Measurements from ENCODE around the gene TNFRSF19. TPM values are rescaled to one million over a fixed set of nuclear protein-coding genes. Genes with fewer than 3 reads are reported as not detected.
A peak's percentile ranks its signal among the peaks of the same experiment; 100 is the strongest.

Gene TNFRSF19
- total and polyA plus RNA-seq, 2 of the 4 experiments (the other 2 are of a cell fraction): 18.6 to 26.3 TPM

GRCh38 chr13:23621316-23621645 lies 51.1 kb downstream of the TNFRSF19 start:
- H3K18ac ChIP-seq (ENCODE audit: low read depth, low read length): peak overlapping the region; percentile 62; the same call in 1 of the 2 replicates
- peak overlapping the region; percentile 58 for H3K27ac ChIP-seq (ENCODE audit: insufficient read depth, low read length)
- H2BK15ac ChIP-seq (ENCODE audit: low read depth, low read length): peak overlapping the region; percentile 58; the same call in 2 of the 3 replicates
- peak; percentile 96 for DNase-seq
- ChIA-PET CTCF (interaction anchor here (0.5 to 0.6 kb wide), 2 partner anchors 190 to 727 kb away, joined by 3 to 4 read pairs; no protein-coding TSS in a partner anchor), POLR2A (ENCODE audit: unreplicated experiment) (no interaction called here)
- H2BK5ac ChIP-seq (ENCODE audit: low read depth, low read length, poor library complexity, severe bottlenecking): peak overlapping the region; percentile 38
- H2BK20ac ChIP-seq (ENCODE audit: low read depth, low read length): peak overlapping the region; percentile 78
- peak; percentile 25 for TF ChIP-seq RAD21 (IDR thresholded peaks at IDR 0.05; ENCODE audit: low read length)
- TF ChIP-seq MAZ (IDR thresholded peaks at IDR 0.05; ENCODE audit: borderline replicate concordance, low read depth, low read length): 0 out of 2 replicates have a peak, but pooled peaks have one; percentile 28
- peak; percentile 68 for TF ChIP-seq BHLHE40 (IDR thresholded peaks at IDR 0.05; ENCODE audit: low read depth, low read length)
- TF ChIP-seq SMC3 (IDR thresholded peaks at IDR 0.05; ENCODE audit: low read depth, low read length): 0 out of 2 replicates have a peak, but pooled peaks have one; percentile 2
- TF ChIP-seq POLR2A (IDR thresholded peaks at IDR 0.05; ENCODE audit: low read depth, low read length): no peak
- TF ChIP-seq CTCF (conservative IDR thresholded peaks at IDR 0.05; ENCODE audit: low read depth, low read length): no peak
- TF ChIP-seq FOS (IDR thresholded peaks at IDR 0.05; ENCODE audit: low read depth, low read length): peak; percentile 98
- peak; percentile 78; the same call in 1 of the 2 replicates for TF ChIP-seq CEBPB (IDR thresholded peaks at IDR 0.05; ENCODE audit: low read depth, low read length)
- TF ChIP-seq CHD1 (IDR thresholded peaks at IDR 0.05; ENCODE audit: low read depth, low read length): 0 out of 2 replicates have a peak, but pooled peaks have one; percentile 52
- no peak for TF ChIP-seq RFX5 (IDR thresholded peaks at IDR 0.05; ENCODE audit: low read depth, low read length)
- TF ChIP-seq ELK1 (IDR thresholded peaks at IDR 0.05; ENCODE audit: borderline replicate concordance, low read depth, low read length): no peak
- no peak for TF ChIP-seq USF2 (IDR thresholded peaks at IDR 0.05; ENCODE audit: low read depth, low read length)
- TF ChIP-seq RCOR1 (IDR thresholded peaks at IDR 0.05; ENCODE audit: insufficient replicate concordance, low read length): no peak
- TF ChIP-seq MAFK (IDR thresholded peaks at IDR 0.05; ENCODE audit: low read depth, low read length): peak; percentile 47; the same call in 1 of the 2 replicates
- no peak for TF ChIP-seq MXI1 (IDR thresholded peaks at IDR 0.05; ENCODE audit: borderline replicate concordance, low read depth, low read length)
- TF ChIP-seq NFE2L2 (IDR thresholded peaks at IDR 0.05; ENCODE audit: low read depth, low read length): no peak
- peak overlapping the region; percentile 84 for H3K4ac ChIP-seq (ENCODE audit: low read depth, low read length)
- peak overlapping the region; percentile 21 to 42; a peak in 1 of 4 replicates for H4K8ac ChIP-seq (ENCODE audit: low read depth in 2 of 2, low read length in 2 of 2)
- no peak overlapping the region for H3K56ac ChIP-seq (ENCODE audit: extremely low read depth, insufficient read depth, low read length)
- no peak overlapping the region for H4K5ac ChIP-seq (ENCODE audit: low read depth, low read length)
- no peak overlapping the region for H3K9ac ChIP-seq (ENCODE audit: low read depth, low read length)
- peak overlapping the region; percentile 67 for H2BK120ac ChIP-seq (ENCODE audit: low read depth, low read length)
- no peaks in the 10 kb centered on the region for H3K27me3 ChIP-seq (ENCODE audit: control insufficient read depth, insufficient read depth, low read length)
- no peak overlapping the region for H3K4me3 ChIP-seq (ENCODE audit: insufficient read depth, low read depth, low read length)
- H4K20me1 ChIP-seq (ENCODE audit: insufficient read depth, low read length): no peaks in the 10 kb centered on the region
- no peak overlapping the region for H2AFZ ChIP-seq (replicated peaks; ENCODE audit: low read length, poor library complexity)
- no peak overlapping the region for H2AK9ac ChIP-seq (replicated peaks; ENCODE audit: low read depth, low read length, poor library complexity)
- peaks cover 3 to 44% of the 10 kb centered on the region in 2 experiments; a peak in 2 of 4 replicates for H3K79me1 ChIP-seq (ENCODE audit: low read depth in 1 of 2, low read length in 2 of 2)
- H2AK5ac ChIP-seq (ENCODE audit: low read depth, low read length): peak overlapping the region; percentile 78
- intact Hi-C loops (cut with micrococcal nuclease): no loop called here
- 0 out of 2 replicates have a peak overlapping the region, but pooled peaks have one; percentile 0 for H3K4me2 ChIP-seq (ENCODE audit: low read depth, low read length)
- peaks cover 30% of the 10 kb centered on the region for H3K36me3 ChIP-seq (ENCODE audit: control insufficient read depth, insufficient read depth, low read length)
- dilution Hi-C loops (cut with HindIII; ENCODE audit: low sequenced_read_pairs, unreplicated experiment): no loop called here
- no peak overlapping the region; the same call in 1 of the 2 replicates for H3K23ac ChIP-seq (ENCODE audit: low read depth, low read length)
- H4K91ac ChIP-seq (ENCODE audit: insufficient read depth, low read depth, low read length): peak overlapping the region; percentile 81
- H3K4me1 ChIP-seq (ENCODE audit: control insufficient read depth, insufficient read depth, low read length): peaks cover 22% of the 10 kb centered on the region
- in situ Hi-C loops (cut with MboI; ENCODE audit: low sequenced_read_pairs): no loop called here
- H3K14ac ChIP-seq (replicated peaks; ENCODE audit: low read depth, low read length): peak overlapping the region; percentile 75
- ATAC-seq (ENCODE audit: low read depth): peak; percentile 84
- no TSS peak for BruUV-seq (replicated peaks)
- peaks cover 2% of the 10 kb centered on the region; the same call in 1 of the 2 replicates for H3K9me3 ChIP-seq (ENCODE audit: control insufficient read depth, insufficient read depth, low read length)
- 0% methylated on average over 1 of the region's 2 CpGs; no CpG with 5 or more reads in 1 of the 2 experiments for WGBS, 2 experiments (ENCODE audit: extremely low coverage in 2 of 2, insufficient read length in 1 of 2)
- H3K9me1 ChIP-seq (ENCODE audit: insufficient read depth, low read length): peaks cover 28% of the 10 kb centered on the region

Measured in IMR-90 (cell line).